ENCODE results near the gene C2.

C2 gene

DNA sequence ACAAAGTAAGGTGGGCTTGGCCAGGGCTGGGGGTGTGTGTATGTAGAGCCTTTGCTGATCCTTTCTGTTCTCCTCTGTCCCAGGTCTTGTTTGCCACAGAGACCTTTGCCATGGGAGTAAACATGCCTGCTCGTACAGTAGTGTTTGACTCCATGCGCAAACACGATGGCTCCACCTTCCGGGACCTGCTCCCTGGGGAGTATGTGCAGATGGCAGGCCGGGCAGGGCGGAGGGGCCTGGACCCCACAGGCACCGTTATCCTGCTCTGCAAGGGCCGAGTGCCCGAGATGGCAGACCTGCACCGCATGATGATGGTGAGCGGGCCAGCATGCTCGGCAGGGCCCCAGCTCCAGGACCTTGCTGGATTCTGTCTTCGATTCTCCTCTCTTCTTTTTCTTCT, 38.2 kb downstream of the C2 start:
- Histone ChIP-seq H3K27me3 (no peaks in the 10 kb centered on the region), H3K36me3 (peaks cover 100% of the 10 kb centered on the region), H3K9me3 (no peaks in the 10 kb centered on the region), H3K27ac (no peak overlapping the region), H3K4me1 (ENCODE audit: control insufficient read depth in 1 of 2, insufficient read depth in 1 of 2, low read depth in 1 of 2, low read length in 1 of 2) (peaks cover 0 to 3% of the 10 kb centered on the region in 2 experiments), H3K4me3 (ENCODE audit: low read depth in 1 of 2, low read length in 1 of 2) (no peak overlapping the region)
- TF ChIP-seq, protein P1, sequence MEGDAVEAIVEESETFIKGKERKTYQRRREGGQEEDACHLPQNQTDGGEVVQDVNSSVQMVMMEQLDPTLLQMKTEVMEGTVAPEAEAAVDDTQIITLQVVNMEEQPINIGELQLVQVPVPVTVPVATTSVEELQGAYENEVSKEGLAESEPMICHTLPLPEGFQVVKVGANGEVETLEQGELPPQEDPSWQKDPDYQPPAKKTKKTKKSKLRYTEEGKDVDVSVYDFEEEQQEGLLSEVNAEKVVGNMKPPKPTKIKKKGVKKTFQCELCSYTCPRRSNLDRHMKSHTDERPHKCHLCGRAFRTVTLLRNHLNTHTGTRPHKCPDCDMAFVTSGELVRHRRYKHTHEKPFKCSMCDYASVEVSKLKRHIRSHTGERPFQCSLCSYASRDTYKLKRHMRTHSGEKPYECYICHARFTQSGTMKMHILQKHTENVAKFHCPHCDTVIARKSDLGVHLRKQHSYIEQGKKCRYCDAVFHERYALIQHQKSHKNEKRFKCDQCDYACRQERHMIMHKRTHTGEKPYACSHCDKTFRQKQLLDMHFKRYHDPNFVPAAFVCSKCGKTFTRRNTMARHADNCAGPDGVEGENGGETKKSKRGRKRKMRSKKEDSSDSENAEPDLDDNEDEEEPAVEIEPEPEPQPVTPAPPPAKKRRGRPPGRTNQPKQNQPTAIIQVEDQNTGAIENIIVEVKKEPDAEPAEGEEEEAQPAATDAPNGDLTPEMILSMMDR (IDR thresholded peaks at IDR 0.05), result no peak

DNA sequence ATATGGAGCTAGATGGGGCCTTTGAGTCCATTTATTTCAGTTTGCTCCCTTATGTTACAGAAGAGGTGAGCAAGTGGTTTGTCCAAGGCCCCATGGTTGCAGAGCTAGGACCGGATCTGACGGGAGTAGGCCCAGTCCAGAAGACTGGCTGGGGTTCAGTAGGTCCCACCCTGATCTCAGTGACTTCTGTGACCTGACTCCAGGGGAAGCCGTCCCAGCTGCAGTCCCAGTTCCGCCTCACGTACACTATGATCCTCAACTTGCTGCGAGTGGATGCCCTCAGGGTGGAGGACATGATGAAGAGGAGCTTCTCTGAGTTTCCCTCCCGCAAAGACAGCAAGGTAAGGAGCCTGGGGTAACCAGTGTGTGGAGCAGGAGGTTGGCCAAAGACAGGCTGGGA, 39.0 kb downstream of the C2 start:
- H3K36me3 ChIP-seq, result peaks cover 93% of the 10 kb centered on the region
- H3K4me3 ChIP-seq (ENCODE audit: low read depth in 1 of 2, low read length in 1 of 2), result no peak overlapping the region
- H3K9me3 ChIP-seq, result no peaks in the 10 kb centered on the region
- peaks cover 8 to 11% of the 10 kb centered on the region in 2 experiments for H3K4me1 ChIP-seq (ENCODE audit: control insufficient read depth in 1 of 2, insufficient read depth in 1 of 2, low read depth in 1 of 2, low read length in 1 of 2)
- no peaks in the 10 kb centered on the region for H3K27me3 ChIP-seq
- TF ChIP-seq, protein P1 (IDR thresholded peaks at IDR 0.05), result no peak
- no peak overlapping the region for H3K27ac ChIP-seq

DNA sequence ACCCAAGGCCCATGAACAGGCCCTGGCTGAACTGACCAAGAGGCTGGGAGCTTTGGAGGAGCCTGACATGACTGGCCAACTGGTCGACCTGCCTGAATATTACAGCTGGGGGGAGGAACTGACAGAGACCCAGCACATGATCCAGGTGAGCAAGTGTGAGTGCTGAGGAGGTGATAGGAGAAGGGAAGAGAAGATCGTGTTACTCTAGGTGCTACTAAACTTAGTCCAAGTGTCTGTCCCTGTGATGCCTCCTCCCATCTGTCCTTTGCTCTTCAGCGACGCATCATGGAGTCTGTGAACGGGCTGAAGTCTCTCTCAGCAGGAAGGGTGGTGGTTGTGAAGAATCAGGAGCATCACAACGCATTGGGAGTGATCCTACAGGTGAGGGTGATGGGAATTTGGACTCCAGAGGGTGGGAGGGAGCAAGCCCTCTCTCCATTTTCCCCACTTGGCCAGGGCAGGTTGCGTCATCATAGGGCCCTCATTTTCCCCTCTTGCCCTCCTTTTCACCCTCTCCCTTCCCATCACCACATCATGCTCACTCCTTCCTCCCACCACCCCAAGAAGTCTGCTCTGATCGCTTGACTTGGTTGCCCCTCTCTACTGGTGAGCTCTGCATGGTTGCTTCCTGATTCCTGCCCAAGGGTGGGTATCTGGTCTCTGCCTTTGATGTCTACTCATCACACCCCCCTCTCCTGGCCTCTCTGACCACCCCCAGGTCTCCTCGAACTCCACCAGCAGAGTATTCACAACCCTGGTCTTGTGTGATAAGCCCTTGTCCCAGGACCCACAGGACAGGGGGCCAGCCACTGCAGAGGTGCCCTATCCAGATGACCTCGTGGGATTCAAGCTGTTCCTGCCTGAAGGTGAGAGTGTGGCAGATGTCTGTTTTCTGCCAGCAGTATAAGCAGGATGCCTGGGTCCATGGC, 39.7 kb downstream of the C2 start:
- Histone ChIP-seq H3K27me3 (no peaks in the 10 kb centered on the region), H3K36me3 (peaks cover 85% of the 10 kb centered on the region), H3K4me3 (ENCODE audit: low read depth in 1 of 2, low read length in 1 of 2) (no peak overlapping the region), H3K9me3 (no peaks in the 10 kb centered on the region), H3K27ac (no peak overlapping the region), H3K4me1 (ENCODE audit: control insufficient read depth in 1 of 2, insufficient read depth in 1 of 2, low read depth in 1 of 2, low read length in 1 of 2) (peaks cover 10 to 15% of the 10 kb centered on the region in 2 experiments)
- TF ChIP-seq, protein P1 (IDR thresholded peaks at IDR 0.05), result no peak

DNA sequence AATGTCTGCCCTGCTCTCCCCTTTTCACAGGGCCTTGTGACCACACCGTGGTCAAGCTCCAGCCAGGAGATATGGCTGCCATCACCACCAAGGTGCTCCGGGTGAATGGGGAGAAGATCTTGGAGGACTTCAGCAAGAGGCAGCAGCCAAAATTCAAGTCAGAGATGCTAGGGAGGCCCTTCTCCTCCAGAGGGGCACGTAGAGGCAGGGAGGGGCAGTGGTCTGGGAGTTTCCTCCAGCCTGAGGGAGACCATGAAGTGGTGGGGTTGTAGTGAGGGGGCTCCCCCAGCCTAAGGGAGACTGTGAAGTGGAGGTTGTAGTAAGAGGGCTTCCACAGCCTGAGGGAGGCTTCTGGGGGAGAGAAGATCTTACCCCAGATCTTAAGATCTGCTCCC, 40.4 kb downstream of the C2 start:
- Histone ChIP-seq H3K9me3 (no peaks in the 10 kb centered on the region), H3K4me1 (ENCODE audit: control insufficient read depth in 1 of 2, insufficient read depth in 1 of 2, low read depth in 1 of 2, low read length in 1 of 2) (peaks cover 14 to 22% of the 10 kb centered on the region in 2 experiments), H3K27me3 (no peaks in the 10 kb centered on the region), H3K27ac (no peak overlapping the region), H3K4me3 (ENCODE audit: low read depth in 1 of 2, low read length in 1 of 2) (no peak overlapping the region), H3K36me3 (peaks cover 78% of the 10 kb centered on the region)
- TF ChIP-seq, protein P1 (IDR thresholded peaks at IDR 0.05), result no peak

DNA sequence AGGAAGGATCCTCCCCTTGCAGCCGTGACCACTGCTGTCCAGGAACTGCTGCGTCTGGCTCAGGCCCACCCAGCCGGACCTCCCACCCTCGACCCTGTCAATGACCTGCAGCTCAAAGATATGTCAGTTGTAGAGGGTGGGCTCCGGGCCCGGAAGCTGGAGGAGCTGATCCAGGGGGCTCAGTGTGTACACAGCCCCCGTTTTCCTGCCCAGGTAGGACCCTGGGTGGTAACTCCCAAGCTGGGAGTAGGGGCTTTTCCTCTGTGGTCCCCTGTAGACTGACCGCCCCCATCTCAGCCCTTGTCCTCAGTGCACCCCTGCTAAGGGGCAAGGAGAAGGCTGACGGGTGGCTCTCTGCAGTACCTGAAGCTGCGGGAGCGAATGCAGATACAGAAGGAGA, 40.8 kb downstream of the C2 start:
- TF ChIP-seq, protein P1 (IDR thresholded peaks at IDR 0.05), result no peak
- no peaks in the 10 kb centered on the region for H3K9me3 ChIP-seq
- H3K4me3 ChIP-seq (ENCODE audit: low read depth in 1 of 2, low read length in 1 of 2), result no peak overlapping the region
- H3K4me1 ChIP-seq (ENCODE audit: control insufficient read depth in 1 of 2, insufficient read depth in 1 of 2, low read depth in 1 of 2, low read length in 1 of 2), result peaks cover 18 to 26% of the 10 kb centered on the region in 2 experiments
- no peaks in the 10 kb centered on the region for H3K27me3 ChIP-seq
- no peak overlapping the region for H3K27ac ChIP-seq
- peaks cover 74% of the 10 kb centered on the region for H3K36me3 ChIP-seq

All from neutrophil (primary cell).